Prostate gland (tissue), 2 donors: ENCODE results near the gene IL10.

Experiments used
- POLR2A ChIP-seq: fragments of 450-650 bp; IDR thresholded peaks from one replicate; pipeline ENCODE4 v1.6.1; 2016; ENCODE audit warnings: antibody characterized with exemption, mild to moderate bottlenecking
- POLR2AphosphoS5 ChIP-seq: sonication (generic); formaldehyde crosslinking; IDR thresholded peaks from one replicate; pipeline ENCODE4 v1.6.1; 2017; ENCODE audit warnings: antibody characterized with exemption
- TF ChIP-seq, protein P1 (sequence below), 4 experiments: fragments of 200-600 bp in 2 of 4; fragments of 450-650 bp in 2 of 4; sonication (generic) in 2 of 4; IDR thresholded peaks; 1 replicate in 3 of 4; 2 replicates in 1 of 4; pipeline ENCODE4 v1.5.1; 2016 to 2019; ENCODE audit warnings: antibody characterized with exemption in 4 of 4, mild to moderate bottlenecking in 2 of 4, moderate library complexity in 2 of 4

DNA sequence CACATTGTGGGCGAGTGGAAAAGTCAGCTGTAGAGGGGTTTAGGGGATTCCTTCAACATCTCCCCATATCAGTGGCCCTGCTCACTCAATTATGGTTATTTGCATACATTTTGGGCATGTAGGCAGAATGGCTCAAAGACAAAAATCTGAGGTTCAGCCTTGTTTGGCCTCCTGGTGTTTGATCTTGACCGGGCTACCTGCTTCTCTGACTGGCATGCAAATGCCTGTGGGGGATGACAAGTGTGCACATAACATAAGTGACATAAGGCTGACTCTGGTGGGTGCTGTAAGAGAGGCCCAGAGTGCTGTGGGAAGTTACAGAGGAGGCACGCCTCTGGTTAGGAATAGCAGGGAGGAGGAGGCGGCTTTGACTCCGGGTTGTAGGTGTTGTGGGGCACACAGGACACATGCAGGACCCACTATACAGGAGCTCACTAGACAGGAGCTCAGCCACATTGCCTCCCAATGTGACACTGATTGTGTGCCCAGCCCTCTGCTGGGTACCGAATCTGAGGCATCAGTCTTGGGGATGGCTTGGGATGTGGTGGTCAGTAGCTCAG lies 31.1 kb downstream of the IL10 start:
- TF ChIP-seq, protein P1, sequence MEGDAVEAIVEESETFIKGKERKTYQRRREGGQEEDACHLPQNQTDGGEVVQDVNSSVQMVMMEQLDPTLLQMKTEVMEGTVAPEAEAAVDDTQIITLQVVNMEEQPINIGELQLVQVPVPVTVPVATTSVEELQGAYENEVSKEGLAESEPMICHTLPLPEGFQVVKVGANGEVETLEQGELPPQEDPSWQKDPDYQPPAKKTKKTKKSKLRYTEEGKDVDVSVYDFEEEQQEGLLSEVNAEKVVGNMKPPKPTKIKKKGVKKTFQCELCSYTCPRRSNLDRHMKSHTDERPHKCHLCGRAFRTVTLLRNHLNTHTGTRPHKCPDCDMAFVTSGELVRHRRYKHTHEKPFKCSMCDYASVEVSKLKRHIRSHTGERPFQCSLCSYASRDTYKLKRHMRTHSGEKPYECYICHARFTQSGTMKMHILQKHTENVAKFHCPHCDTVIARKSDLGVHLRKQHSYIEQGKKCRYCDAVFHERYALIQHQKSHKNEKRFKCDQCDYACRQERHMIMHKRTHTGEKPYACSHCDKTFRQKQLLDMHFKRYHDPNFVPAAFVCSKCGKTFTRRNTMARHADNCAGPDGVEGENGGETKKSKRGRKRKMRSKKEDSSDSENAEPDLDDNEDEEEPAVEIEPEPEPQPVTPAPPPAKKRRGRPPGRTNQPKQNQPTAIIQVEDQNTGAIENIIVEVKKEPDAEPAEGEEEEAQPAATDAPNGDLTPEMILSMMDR (IDR thresholded peaks at IDR 0.05) = no peak
- TF ChIP-seq POLR2A = no peak
- TF ChIP-seq POLR2AphosphoS5 = no peak
